ENCODE measurements around the gene MYBBP1A. TPM values are rescaled to one million over a fixed set of nuclear protein-coding genes. Genes with fewer than 3 reads are reported as not detected.

MYBBP1A gene
- total RNA-seq, 2 experiments from 2014 or later: 58.0 to 58.2 TPM

- POLR2A ChIA-PET: no interaction called here
- H3K4me1 ChIP-seq (ENCODE audit: insufficient read depth, low read length): peaks cover 33% of the 10 kb centered on the region
- TF ChIP-seq CTCF (IDR thresholded peaks at IDR 0.05): no peak
- no peak overlapping the region for H3K27ac Mint-ChIP-seq
- H3K27me3 ChIP-seq (ENCODE audit: control insufficient read depth in 1 of 2, insufficient read depth in 2 of 2, low read length in 2 of 2): peaks cover 24 to 30% of the 10 kb centered on the region in 2 experiments
- no peaks in the 10 kb centered on the region for H3K36me3 ChIP-seq (ENCODE audit: insufficient read depth, low read length)
- intact Hi-C loops (cut with DNase I, micrococcal nuclease): no loop called here
- no peak for DNase-seq
- no peak overlapping the region for H3K4me3 ChIP-seq (ENCODE audit: low read length)
- H3K27ac ChIP-seq (ENCODE audit: low read depth in 1 of 2, low read length in 2 of 2): no peak overlapping the region
- H3K27me3 Mint-ChIP-seq: peaks cover 31% of the 10 kb centered on the region
- no peak overlapping the region for H3K4me3 Mint-ChIP-seq
- H3K9me3 Mint-ChIP-seq: no peaks in the 10 kb centered on the region
- CTCF ChIA-PET: no interaction called here
- H3K36me3 Mint-ChIP-seq (ENCODE audit: low read depth): no peaks in the 10 kb centered on the region
- H3K4me1 Mint-ChIP-seq (ENCODE audit: low read depth): peaks cover 38% of the 10 kb centered on the region
- no peak for ATAC-seq (ENCODE audit: poor library complexity)
- peaks cover 0 to 3% of the 10 kb centered on the region in 2 experiments for H3K9me3 ChIP-seq (ENCODE audit: control insufficient read depth in 1 of 2, insufficient read depth in 1 of 2, low read length in 2 of 2)
These were observed 48.9 kb downstream of the MYBBP1A start for GRCh38 chr17:4506175-4506813.

GRCh38 chr17:4505187-4505586 lies 50.0 kb downstream of the MYBBP1A start:
- Histone ChIP-seq H3K27ac (ENCODE audit: low read depth in 1 of 2, low read length in 2 of 2) (no peak overlapping the region), H3K4me1 (ENCODE audit: insufficient read depth, low read length) (peaks cover 44% of the 10 kb centered on the region), H3K4me3 (ENCODE audit: low read length) (no peak overlapping the region), H3K36me3 (ENCODE audit: insufficient read depth, low read length) (no peaks in the 10 kb centered on the region), H3K27me3 (ENCODE audit: control insufficient read depth in 1 of 2, insufficient read depth in 2 of 2, low read length in 2 of 2) (peaks cover 34 to 40% of the 10 kb centered on the region in 2 experiments), H3K9me3 (ENCODE audit: control insufficient read depth in 1 of 2, insufficient read depth in 1 of 2, low read length in 2 of 2) (peaks cover 0 to 4% of the 10 kb centered on the region in 2 experiments)
- DNase-seq (no peak), ATAC-seq (ENCODE audit: poor library complexity) (no peak)
- TF ChIP-seq CTCF (IDR thresholded peaks at IDR 0.05): no peak
- Mint-ChIP-seq H3K27me3 (peaks cover 42% of the 10 kb centered on the region), H3K9me3 (no peaks in the 10 kb centered on the region), H3K36me3 (ENCODE audit: low read depth) (no peaks in the 10 kb centered on the region), H3K4me3 (no peak overlapping the region), H3K4me1 (ENCODE audit: low read depth) (peaks cover 49% of the 10 kb centered on the region), H3K27ac (no peak overlapping the region)
- ChIA-PET CTCF (no interaction called here), POLR2A (interaction anchor here (1.6 kb wide), 1 partner anchor 19 kb away, joined by 5 read pairs; no protein-coding TSS in a partner anchor)
- intact Hi-C loops (cut with DNase I, micrococcal nuclease): no loop called here

- no peak overlapping the region for H3K4me3 ChIP-seq (ENCODE audit: low read length)
- intact Hi-C loops (cut with DNase I, micrococcal nuclease): no loop called here
- no peaks in the 10 kb centered on the region for H3K36me3 ChIP-seq (ENCODE audit: insufficient read depth, low read length)
- Mint-ChIP-seq H3K9me3 (no peaks in the 10 kb centered on the region), H3K4me3 (peak overlapping the region; percentile 30), H3K27ac (no peak overlapping the region), H3K4me1 (ENCODE audit: low read depth) (peaks cover 52% of the 10 kb centered on the region), H3K36me3 (ENCODE audit: low read depth) (no peaks in the 10 kb centered on the region), H3K27me3 (peaks cover 49% of the 10 kb centered on the region)
- H3K27me3 ChIP-seq (ENCODE audit: control insufficient read depth in 1 of 2, insufficient read depth in 2 of 2, low read length in 2 of 2): peaks cover 38 to 42% of the 10 kb centered on the region in 2 experiments
- ChIA-PET POLR2A (interaction anchor here (0.8 to 1.6 kb wide), 2 partner anchors 18 to 51 kb away, joined by 3 to 5 read pairs; partner anchors contain the start of gene MYBBP1A), CTCF (no interaction called here)
- H3K27ac ChIP-seq (ENCODE audit: low read depth in 1 of 2, low read length in 2 of 2): no peak overlapping the region
- ATAC-seq (ENCODE audit: poor library complexity) (no peak), DNase-seq (no peak)
- no peak for TF ChIP-seq CTCF (IDR thresholded peaks at IDR 0.05)
- peaks cover 45% of the 10 kb centered on the region for H3K4me1 ChIP-seq (ENCODE audit: insufficient read depth, low read length)
- peaks cover 0 to 4% of the 10 kb centered on the region in 2 experiments for H3K9me3 ChIP-seq (ENCODE audit: control insufficient read depth in 1 of 2, insufficient read depth in 1 of 2, low read length in 2 of 2)
These were observed 51.0 kb downstream of the MYBBP1A start for GRCh38 chr17:4504188-4504587.
